Right ventricle myocardium superior (tissue), 1 donor: ENCODE measurements around the gene OR10R2. TPM values are rescaled to one million over a fixed set of nuclear protein-coding genes. Genes with fewer than 3 reads are reported as not detected.
"Not testable (repeated sequence)": the region's sequence is repeated elsewhere in the genome, so short reads cannot be mapped to it uniquely, and the experiment has no call there.

Experiments used
- ATAC-seq: fragments of 200-7000 bp; cut with Tn5 transposase; one replicate; pipeline ENCODE4 v1.9.1; 2020; ENCODE audit warnings: mild to moderate bottlenecking; ENCODE audit not compliant: poor library complexity
- DNase-seq: peaks from one replicate; pipeline ENCODE4 v3.0.0-alpha.2; 2020
- intact Hi-C: fragments of 100-400 bp; cut with DNase I; formaldehyde crosslinking; loops from one replicate; pipeline ENCODE4 v1.11.2; 2022
- long read RNA-seq: library from polyadenylated mRNA; unstranded; transcript quantifications from one replicate; pipeline ENCODE4 v2.0.0, GENCODE V29; 2021
- total RNA-seq: library from RNA; stranded (reverse); fragmentation: NEBNext Ultra II Directional; extraction: Animal tissue kit (Norgen Biotek cat#: 25700); gene quantifications from one replicate; pipeline ENCODE4 v1.2.1, GENCODE V29; 2021
- donor health status: DM: no; HTN: yes; CAD: no; lungs with severe emphysema.

OR10R2 gene, protein sequence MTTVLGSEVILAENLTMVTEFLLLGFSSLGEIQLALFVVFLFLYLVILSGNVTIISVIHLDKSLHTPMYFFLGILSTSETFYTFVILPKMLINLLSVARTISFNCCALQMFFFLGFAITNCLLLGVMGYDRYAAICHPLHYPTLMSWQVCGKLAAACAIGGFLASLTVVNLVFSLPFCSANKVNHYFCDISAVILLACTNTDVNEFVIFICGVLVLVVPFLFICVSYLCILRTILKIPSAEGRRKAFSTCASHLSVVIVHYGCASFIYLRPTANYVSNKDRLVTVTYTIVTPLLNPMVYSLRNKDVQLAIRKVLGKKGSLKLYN
- not detected for total RNA-seq
- long read RNA-seq = 0 reads

DNA sequence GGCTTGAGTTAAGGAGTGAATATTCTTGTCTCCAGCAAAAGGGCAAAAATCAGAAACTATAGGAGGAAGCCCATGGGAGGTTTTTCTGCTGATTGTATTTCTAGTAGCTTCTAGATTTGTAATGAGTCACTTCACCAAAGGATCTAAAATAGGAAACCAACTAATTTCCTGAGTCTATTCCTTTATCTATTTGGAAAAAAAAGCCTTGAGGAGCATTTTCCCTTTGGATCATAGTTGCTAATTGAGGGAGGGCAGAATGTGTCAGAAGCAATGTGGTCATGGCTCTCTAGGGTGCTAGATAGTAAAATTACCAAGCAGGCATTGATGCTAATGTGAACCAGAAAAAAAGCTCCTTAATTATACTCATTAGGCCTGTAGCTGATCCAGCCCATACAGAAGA is at the start of gene OR10R2:
Gene OR10R2, plus strand, starts transcription at position 301 of the 400 bp plus-strand sequence. CDS start 106 bp downstream, outside the sequence.
- intact Hi-C loops = no loop called here
- ATAC-seq = no peak

DNA sequence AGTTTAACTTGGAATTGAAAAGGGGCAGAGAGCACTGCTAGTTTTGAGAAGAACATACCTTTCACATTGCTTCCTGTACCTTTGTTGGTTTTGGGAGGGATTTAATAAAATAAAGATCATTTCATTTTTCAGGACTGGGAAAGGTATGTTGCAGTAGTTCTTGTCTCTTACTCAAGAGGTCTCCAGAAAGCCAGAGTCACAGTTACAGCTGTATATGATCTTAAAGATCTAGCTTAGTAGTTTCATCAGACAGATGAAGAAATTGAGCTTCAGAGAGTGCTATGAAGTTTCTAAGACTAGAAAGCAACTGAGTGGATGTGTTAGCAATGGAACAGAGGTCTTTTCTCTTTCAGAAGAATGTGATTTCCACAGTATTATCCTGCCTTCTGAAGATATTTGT is 47.0 kb upstream of the OR10R2 start:
- intact Hi-C loops = no loop called here
- ATAC-seq (no peak), DNase-seq (no peak)

More for the DNA sequence above, at the start of gene OR10R2:
- DNase-seq = no peak

DNA sequence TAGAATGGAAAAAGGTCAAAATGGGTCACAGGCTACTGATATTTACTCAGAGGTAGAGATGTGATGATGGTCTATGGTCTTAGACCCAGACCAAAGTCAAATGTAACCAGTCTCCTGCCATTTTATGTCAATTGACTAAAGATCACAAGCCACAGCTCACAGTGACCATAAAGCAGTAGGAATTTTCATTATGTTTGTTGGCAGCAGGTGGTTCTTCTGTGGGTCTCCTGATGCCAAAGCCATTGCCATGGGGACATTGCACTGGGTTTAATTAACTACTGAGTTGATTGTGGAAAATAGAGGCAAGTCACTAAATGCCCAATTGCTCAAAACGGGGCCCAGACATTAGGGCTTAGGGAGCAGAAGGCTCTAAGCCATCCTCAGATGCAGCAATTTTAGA is 45.9 kb upstream of the OR10R2 start, which contains the start of gene OR10K2:
Gene OR10K2, minus strand, starts transcription at position 101 of the 400 bp plus-strand sequence. CDS start 5,371 bp downstream, outside the sequence.
- DNase-seq = no peak
- no peak for ATAC-seq
- intact Hi-C loops = no loop called here

- intact Hi-C loops, ATAC-seq, DNase-seq: not testable (repeated sequence)
These were observed 41.9 kb upstream of the OR10R2 start for GRCh38 chr1:158430163-158430562.

DNA sequence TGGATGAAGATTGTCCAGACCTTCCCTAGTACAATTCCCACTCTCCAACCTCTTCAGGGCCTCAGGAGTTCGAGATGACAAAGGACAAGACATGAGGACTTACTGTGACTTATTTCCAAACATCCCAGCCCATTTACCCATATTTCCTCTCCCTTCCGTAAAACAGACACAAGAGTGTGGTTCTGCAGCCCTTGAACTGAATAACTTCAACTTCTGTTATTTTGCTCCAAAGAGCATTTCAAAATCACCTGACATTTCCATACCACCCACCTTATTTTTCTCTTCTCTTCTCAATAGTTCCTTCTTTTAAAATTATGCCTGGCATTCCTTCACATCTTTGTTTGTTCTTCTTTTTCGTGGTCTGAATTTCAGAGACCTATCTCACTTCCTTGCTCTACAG is 37.3 kb upstream of the OR10R2 start:
- ATAC-seq (no peak), DNase-seq (no peak)
- intact Hi-C loops = no loop called here

DNA sequence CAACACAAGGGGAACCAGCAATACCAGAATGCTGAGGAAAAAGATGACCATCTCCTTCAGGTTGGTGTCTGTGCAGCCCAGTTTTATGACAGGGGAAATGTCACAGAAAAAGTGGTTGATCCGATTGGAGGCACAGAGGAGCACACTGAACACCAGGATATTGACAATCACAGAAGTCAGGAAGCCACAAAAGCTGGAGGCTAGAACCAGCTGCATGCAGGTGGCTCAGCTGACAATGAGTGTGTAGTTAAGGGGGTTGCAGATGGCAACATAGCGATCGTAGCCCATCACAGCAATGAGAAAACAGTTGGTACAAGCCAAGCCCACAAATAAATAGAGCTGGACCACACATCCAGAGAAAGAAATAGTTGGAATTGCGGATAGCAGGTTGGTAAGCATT is 26.6 kb upstream of the OR10R2 start:
- DNase-seq = no peak
- no peak for ATAC-seq
- intact Hi-C loops = no loop called here

DNA sequence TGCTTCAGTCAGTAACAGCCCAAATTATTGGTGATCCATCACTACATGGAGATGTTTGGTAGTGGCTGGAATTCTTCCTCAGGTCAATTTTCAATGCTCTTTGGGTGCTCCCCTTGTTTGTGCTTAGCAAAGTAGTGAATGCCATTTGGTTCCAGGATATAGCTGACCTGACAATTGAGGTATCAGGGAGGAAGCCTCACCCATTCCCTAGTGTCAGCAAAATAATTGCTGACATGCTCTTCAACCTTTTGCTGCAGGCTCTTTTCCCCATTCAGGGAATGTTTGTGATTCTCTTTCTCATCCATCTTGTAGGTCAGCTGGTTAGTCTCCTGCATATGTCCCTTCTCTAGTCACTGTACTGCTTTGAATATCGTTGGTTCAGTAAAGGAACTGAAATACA is 17.5 kb upstream of the OR10R2 start:
- DNase-seq = no peak
- intact Hi-C loops = no loop called here
- no peak for ATAC-seq

GRCh38 chr1:158457246-158457645 is 14.8 kb upstream of the OR10R2 start:
- ATAC-seq (no peak), DNase-seq (no peak)
- intact Hi-C loops = no loop called here

DNA sequence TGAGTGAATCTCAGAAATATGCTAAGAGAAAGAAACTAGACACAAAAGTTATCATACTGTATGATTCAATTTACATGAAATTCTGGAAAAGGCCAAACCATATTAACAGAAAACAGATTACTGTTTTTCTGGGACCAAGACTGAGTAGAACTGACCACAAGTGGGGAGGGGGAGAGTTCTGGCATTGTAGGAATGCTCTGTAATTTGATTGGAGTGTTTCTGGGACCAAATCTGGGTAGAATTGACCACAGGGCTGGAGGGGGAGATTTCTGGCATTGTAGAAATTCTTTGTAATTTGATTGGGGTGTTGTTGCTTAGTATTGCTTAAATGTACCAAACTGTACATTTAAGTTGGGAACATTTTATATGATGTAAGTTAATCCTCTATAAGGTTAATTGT is 13.8 kb upstream of the OR10R2 start:
- DNase-seq (no peak), ATAC-seq (no peak)
- intact Hi-C loops = no loop called here

- intact Hi-C loops = no loop called here
- ATAC-seq = no peak
- no peak for DNase-seq
These were observed 10.5 kb upstream of the OR10R2 start, which contains the start of gene OR10K1 for GRCh38 chr1:158461534-158461933. OR10K1 (plus strand) TSS chr1:158461834; CDS start chr1:158465562, 3,728 bp downstream.

DNA sequence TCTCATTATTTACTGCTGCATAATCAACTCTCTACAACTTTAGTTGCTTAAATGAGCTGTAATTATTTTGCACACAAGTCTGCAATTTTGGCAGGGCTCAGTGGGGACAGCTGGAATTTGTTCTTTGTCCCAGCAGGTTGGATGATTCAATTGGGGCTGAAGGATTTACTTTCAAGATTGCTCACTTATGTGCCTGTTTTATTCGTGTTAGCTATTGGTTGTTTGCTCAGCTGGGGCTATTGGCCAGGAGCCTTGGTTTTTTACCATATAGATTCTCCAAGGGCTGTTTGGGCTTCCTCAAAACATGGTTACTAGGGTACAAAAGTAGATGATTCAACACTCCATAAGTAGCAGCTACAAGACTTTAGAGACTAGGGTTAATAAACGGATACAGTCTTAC is 13.4 kb downstream of the OR10R2 start:
- ATAC-seq = no peak
- intact Hi-C loops = no loop called here
- no peak for DNase-seq

DNA sequence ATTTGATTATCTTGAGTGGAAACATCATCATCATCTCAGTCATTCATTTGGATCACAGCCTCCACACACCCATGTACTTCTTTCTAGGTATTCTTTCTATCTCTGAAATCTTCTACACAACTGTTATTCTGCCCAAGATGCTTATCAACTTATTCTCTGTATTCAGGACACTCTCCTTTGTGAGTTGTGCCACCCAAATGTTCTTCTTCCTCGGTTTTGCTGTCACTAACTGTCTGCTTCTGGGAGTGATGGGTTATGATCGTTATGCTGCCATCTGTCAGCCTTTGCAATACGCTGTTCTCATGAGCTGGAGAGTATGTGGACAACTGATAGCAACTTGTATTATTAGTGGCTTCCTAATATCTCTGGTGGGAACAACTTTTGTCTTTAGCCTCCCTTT is 19.3 kb downstream of the OR10R2 start:
- ATAC-seq (no peak), DNase-seq (no peak)
- intact Hi-C loops = no loop called here

GRCh38 chr1:158493054-158493453 is 21.0 kb downstream of the OR10R2 start:
- intact Hi-C loops = no loop called here
- ATAC-seq = no peak
- DNase-seq = no peak

GRCh38 chr1:158494796-158495195 is 22.8 kb downstream of the OR10R2 start:
- no peak for ATAC-seq
- no peak for DNase-seq
- intact Hi-C loops = no loop called here

DNA sequence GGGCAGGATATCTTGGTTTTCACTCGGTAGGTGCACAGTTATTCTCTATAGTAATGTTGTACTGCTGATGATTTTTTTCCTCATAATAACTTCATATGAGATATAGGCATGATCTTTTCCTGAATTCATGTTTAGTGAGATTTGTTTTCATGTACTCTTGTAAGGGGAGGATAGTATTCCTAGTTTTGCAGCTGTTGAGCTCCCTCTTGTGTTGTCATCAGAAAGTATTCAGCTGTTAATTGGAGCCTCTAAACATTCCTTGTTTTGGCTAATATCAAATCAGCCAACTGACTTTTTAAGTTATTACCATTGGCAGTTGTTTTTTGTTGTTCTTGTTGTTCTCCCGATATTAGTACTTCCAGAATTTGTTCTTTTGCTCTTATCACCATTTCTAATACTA is 24.4 kb downstream of the OR10R2 start:
- DNase-seq = no peak
- intact Hi-C loops = no loop called here
- ATAC-seq = no peak

DNA sequence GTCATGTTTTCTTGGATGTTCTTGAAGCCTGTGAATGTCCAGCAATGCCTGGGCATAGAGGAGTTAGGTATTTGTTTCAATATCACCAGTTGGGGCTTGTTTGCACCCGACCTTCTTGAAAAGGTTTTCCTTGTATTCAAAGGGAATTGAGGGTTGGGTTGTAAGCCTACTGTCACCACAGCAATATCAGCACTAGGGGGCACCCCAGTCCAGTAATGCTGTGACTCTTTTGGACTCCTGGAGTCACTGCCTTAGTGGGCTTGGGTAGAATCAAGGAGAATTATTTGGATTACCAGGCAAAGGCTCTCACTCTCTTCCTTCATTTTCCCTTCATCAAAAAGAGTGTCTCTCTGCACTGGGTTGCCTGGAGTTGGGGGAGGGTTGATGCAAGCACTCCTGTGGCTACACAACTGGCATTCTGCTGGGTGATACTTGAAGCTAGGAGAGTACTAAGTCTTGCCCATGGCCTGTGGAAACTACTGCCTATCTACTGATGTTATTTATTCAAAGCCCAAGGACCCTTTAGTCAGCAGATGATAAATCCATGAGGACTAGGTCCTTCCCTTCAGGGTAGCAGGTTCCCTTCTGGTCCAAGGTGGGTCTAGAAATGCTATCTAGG is 34.5 kb downstream of the OR10R2 start:
- ATAC-seq = no peak
- no peak for DNase-seq
- intact Hi-C loops = no loop called here

DNA sequence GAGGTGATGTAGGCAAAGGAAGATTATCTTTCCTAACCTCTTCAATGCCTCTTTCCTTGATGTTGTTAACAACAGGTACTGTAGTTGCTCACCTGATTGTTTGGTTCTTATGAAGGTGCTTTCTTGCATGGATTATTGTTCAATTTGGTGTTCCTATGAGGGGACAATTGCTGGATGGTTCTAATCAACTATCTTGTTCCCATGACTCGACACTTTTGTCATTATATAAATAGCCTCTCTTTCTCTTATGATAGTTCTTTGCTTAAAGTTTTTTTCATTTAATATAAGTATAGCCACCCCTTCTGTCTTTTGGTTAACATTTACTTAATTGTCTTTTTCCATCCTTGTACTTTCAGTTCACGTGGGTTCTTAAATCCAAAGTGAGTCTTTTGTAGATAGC is 35.5 kb downstream of the OR10R2 start:
- intact Hi-C loops = no loop called here
- no peak for ATAC-seq
- DNase-seq = no peak

- DNase-seq = no peak
- no peak for ATAC-seq
- intact Hi-C loops = no loop called here
These were observed 37.6 kb downstream of the OR10R2 start for GRCh38 chr1:158509471-158510156.

GRCh38 chr1:158516966-158517365 is 44.9 kb downstream of the OR10R2 start:
- intact Hi-C loops = no loop called here
- no peak for ATAC-seq
- no peak for DNase-seq

- no peak for DNase-seq
- intact Hi-C loops = loop anchor here (10.0 kb wide), 1 partner anchor 555 kb away; no protein-coding TSS in a partner anchor
- ATAC-seq = no peak
These were observed 48.0 kb downstream of the OR10R2 start for GRCh38 chr1:158520021-158520420.
